ENCODE measurements around the gene CNTROB.
A peak's percentile ranks its signal among the peaks of the same experiment; 100 is the strongest.

Gene CNTROB

GRCh38 chr17:7903154-7904103 lies 28.6 kb upstream of the CNTROB start:
- no peak for DNase-seq (ENCODE audit: low read depth)

DNA sequence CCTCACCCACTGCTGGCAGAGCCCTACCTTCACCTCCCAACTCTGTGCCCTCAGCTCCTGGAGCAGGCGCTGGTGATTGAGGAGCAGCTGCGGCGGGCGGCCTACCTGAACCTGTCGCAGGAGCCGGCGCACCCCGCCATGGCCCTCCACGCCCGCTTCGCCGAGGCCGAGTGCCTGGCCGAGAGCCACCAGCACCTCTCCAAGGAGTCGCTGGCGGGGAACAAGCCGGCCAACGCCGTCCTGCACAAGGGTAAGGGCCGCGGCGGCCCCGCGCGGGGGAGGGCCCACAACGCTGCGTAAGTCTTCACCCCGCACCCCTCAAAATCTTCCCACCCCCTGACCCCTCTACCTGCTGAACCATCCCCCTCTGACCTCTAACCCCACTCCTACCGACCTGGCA lies 22.9 kb upstream of the CNTROB start:
- no peak for DNase-seq (ENCODE audit: low read depth)

DNA sequence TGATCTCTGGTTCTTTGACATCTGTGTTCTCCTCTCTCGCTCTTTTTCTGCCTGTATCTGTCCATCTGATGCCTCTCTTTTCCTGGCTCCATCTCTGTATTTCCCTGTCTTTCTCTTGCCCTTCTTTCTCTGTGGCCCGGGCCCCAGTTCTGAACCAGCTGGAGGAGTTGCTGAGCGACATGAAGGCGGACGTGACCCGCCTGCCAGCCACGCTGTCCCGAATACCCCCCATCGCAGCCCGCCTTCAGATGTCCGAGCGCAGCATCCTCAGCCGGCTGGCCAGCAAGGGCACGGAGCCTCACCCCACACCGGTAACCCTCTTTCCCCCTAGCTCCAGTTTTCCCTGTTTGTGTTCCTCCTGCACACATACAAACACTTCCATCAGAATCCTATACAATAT lies 21.7 kb upstream of the CNTROB start:
- no peak for DNase-seq (ENCODE audit: low read depth)

GRCh38 chr17:7910711-7911110 lies 21.3 kb upstream of the CNTROB start:
- DNase-seq (ENCODE audit: low read depth): no peak

DNA sequence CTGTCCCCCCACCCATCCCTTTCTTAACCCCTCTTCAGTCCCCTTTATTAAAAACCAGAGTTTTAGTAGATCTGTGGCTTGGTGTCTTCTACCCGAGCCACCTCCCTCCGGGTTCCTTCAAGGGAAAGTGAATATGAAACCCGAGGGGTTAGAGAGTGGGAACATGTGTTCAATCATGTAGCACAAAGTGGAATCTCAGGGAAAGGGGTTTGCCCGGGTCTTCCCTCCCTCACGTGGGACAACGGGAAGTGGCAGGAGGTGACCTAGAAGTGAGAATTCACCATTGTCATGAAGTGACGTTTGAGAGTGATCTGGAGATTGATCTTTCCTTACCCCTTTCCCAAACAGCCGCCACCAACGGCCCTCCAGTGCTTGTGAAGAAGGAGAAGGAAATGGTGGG lies 20.9 kb upstream of the CNTROB start:
- no peak for DNase-seq (ENCODE audit: low read depth)

GRCh38 chr17:7912927-7913524 lies 19.0 kb upstream of the CNTROB start:
- DNase-seq (ENCODE audit: low read depth): peak; percentile 56

DNA sequence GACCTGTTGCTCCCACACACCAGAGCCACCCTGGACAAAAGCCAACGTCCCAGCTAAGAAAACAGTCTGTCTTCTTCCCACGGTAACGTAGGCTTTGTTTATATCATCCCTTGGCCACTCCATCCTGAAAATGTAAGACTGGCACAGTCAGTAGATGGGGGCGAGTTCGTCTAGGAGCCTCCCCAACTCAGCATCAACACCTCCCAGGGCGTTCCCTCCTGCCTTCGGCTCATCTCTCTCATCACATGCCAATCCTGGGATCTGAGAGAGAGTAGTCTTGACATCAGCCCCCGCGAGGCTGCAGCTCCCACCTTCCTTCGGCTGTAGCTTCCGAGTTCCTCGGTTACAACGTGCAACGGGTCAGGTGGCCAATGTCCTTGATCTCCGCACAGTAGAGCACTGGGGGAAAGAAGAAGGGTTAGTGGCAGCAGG lies 16.8 kb upstream of the CNTROB start:
- DNase-seq (ENCODE audit: low read depth): peak; percentile 11

DNA sequence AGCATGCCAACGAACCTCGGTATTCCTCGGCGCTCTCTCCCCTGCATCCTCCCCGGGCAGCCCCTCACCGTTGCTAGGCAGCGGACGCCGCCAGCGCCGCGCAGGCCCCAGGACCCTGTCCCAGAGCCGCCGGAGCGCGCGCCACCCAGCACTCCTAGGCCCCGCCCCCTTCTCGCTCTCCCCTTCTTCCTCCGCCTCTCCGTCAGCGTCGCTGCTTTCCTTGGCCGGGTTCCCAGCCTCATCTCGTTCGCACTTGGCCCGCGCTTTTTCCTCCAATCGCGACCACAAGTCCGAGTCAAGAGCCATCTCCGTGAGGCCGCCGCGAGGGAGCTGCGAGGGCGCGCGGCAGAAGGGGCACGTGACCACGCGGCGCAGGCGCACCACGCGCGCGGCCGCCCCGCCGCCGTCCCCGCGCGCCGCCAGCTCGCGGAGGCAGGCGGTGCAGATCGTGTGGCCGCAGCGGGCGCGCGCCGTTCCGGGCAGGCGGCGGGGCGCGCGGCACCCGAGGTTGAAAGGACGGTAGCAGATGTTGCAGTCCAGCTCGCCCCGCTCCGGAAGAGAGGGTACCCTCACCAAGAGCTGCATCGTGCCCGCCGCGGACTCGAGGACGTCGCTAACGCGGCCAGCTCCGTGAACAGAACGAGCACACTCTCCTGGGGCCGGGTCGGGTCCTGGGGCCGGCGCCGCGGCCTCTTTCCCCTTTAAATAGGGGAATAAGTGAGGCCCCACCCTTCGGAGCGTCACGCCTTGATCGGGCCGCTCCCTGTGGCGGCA lies 16.2 kb upstream of the CNTROB start, which contains the start of gene RNF227:
TSS of gene RNF227 (minus strand) at position 679 of the 774 bp plus-strand sequence. CDS start at position 585, 94 bp downstream.
- peak; percentile 79 for DNase-seq (ENCODE audit: low read depth)

- no peak for DNase-seq (ENCODE audit: low read depth)
These were observed 15.7 kb upstream of the CNTROB start for GRCh38 chr17:7916385-7916682.

DNA sequence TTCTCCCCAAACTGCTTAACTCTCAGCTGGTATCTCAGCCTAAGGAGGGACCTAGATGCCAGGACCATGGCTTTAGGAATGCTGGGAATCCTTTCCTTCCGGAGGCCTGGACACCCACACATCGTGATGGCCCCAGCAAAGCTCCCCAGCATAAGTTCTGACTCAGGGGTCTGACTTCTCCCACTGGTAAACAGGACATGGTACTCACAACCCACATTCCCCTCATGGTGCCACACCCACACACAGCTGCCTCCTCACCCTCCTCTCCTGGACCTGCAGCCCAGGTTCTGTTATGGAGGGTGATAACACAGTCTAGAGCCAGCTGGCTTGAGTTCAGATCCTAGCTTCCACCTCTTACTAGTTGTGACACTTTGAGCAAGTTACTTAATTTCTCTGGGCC lies 15.2 kb upstream of the CNTROB start:
- DNase-seq (ENCODE audit: low read depth): no peak

- no peak for DNase-seq (ENCODE audit: low read depth)
These were observed 9.6 kb upstream of the CNTROB start for GRCh38 chr17:7922269-7922844.

DNA sequence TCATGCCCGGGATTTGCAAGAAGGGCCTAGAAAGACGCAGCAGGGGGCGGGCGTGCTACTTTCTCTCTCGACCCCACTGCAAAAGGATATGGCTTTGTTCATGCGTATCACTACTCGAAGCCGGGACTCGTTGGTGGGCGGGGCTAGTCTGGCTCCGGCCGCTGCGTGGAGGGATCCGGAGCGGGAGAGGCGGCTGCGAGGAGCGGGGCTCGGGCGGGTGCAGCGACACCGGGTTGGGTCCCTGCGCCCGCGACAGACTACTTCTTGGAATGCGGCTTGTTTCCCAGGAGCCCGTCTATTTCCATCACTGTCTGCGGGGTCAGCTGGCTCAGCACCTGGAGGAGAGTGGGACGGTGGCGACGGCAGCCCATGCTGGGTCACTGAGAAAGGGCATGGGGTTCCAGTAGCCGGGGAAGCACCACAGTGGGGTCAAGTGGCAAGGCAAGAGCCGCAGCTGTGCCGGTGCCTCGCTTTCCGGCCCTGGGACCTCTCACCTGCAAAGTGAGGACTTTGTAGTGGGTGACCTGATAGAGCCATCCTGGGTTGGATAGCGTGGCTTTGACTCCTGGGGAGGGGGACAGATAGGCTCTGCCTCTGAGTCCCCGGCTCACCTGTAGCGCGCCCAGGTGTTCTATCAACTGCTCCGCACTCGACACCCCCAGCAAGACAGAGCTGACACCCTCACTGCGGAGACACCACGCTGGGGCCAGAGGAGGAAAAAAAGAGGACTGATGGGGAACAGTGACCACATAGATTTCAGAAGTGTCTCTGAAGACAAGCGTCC lies 9.0 kb upstream of the CNTROB start:
- DNase-seq (ENCODE audit: low read depth): peak; percentile 45

DNA sequence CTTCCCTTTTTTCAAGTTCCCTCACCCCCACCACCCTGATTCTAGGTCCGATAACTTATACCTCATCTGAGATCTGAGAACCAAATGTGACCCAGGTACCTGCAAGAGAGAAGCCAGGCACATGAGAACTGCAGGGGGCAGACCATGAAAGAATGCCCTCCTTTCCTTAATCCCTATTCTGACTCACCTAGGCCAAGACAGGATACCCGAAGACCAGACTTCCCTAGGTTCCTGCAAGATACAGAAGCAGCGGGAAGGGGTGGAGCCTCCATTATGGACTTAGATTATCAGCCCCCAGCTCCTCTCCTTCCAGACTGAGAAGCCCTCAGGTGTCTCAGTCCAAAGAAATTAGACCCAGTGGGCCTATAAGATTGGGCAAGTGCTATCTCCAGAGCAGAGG lies 4.4 kb upstream of the CNTROB start:
- DNase-seq (ENCODE audit: low read depth): no peak

- DNase-seq (ENCODE audit: low read depth): peak; percentile 36
These were observed 2.6 kb upstream of the CNTROB start, which contains the start of gene KCNAB3 for GRCh38 chr17:7929158-7930023. KCNAB3 (minus strand) TSS chr17:7929856; CDS start chr17:7929435, 421 bp downstream.

DNA sequence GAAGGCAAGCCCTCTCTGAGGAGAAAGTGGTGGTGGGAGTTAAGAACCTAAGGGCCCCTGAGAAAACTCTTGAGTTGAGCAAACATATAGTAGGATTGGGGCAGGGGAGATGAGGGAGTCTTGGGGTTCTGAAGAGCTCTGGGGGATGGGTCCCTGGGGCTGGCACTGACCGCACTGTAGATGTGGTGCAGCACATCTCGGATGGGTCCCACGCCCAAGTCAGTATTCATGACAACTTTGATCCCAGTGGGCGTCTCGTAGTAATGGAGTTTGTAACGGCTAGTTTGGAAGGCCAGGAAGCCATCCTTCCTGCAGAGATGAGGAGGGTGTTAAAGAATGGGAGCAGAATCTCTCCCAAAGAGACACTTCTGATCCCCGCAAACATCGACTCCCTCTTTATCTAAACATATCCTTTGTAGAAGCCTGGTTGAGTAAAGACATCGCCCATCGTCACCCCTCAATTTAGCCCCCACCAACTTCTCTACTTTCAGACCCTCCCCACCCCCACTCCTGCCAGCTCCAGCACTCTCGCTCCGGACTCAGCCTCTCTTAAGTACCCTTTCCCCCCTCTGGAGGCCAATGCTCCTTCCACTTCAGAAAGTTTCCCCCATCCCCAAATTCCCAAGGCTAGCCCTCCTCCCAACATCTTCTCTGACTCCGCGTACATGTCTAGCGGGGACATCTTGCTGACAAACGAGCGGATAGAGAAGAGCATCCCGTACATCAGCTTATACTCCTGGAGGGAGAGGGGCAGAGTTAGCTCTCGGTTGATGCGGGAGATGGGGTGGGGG lies 970 bp upstream of the CNTROB start:
- DNase-seq (ENCODE audit: low read depth): no peak

- DNase-seq (ENCODE audit: low read depth): no peak
These were observed 481 bp downstream of the CNTROB start for GRCh38 chr17:7932483-7932891.

DNA sequence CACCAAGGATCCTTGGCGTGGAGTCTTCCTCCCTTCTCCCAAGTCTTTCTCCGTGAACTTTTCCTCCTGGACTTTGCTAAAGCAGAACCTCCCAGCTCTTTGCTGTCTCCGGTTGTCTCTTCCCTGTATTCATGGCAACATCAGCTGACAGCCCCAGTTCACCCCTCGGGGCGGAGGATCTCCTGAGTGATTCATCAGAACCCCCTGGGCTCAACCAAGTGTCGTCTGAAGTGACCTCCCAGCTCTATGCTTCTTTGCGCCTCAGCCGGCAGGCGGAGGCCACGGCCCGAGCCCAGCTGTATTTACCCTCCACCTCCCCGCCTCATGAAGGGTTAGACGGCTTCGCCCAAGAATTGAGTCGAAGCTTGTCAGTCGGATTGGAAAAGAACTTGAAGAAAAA lies 943 bp downstream of the CNTROB start:
- DNase-seq (ENCODE audit: low read depth): peak; percentile 35

- no peak for DNase-seq (ENCODE audit: low read depth)
These were observed 3.9 kb downstream of the CNTROB start for GRCh38 chr17:7935859-7936258.

GRCh38 chr17:7940034-7940433 lies 8.0 kb downstream of the CNTROB start:
- no peak for DNase-seq (ENCODE audit: low read depth)

GRCh38 chr17:7940743-7941142 lies 8.7 kb downstream of the CNTROB start:
- no peak for DNase-seq (ENCODE audit: low read depth)

All from GM04504 (cell line).